Measurements from ENCODE around the gene PPOX.

The PPOX gene

DNA sequence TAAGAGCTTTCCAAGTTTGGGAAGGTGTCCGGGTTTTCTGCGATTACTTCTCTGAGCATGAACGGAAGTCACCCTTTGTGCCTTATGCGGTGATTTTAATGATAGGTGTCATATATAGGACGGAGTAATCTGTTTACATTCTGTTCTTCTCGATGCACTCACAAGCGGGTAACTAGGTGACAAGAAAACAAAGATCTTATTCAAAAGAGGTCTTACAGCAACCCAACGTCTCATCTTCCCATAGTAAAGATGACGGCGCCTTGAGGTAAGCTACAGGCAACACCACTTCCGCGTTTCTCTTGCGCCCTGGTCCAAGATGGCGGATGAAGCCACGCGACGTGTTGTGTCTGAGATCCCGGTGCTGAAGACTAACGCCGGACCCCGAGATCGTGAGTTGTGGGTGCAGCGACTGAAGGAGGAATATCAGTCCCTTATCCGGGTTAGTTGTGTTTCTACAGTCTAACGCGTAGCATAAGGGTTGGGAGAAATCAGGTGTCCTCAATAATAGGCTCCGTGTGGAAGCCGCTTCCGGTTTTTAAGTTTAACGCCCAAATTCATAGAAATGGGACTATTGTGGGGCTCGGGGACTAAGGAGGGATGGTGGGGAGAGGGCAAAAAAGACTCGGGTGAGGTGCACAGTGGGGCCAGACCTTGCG lies 12.4 kb upstream of the PPOX start, which contains the start of gene UFC1:
Gene UFC1, plus strand, starts transcription at position 297 of the 656 bp plus-strand sequence. Its CDS starts 20 bp downstream, at position 317.
- DNase-seq: peak; percentile 69

DNA sequence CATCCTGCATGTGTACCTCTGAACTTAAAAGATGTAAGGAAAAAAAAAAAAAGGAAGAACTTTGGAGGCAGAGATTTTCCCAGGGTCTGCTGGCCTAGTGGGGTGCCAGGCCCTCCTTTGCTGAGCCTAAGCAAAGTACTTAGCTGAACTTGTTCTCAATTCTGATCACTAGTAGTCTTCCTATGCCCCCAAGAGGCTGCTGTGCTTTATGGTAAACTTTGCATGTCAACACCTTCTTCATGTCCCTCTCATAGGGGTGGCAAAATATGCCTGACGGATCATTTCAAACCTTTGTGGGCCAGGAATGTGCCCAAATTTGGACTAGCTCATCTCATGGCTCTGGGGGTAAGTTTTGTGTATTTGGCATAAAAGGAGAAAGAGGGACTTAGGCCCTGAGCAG lies 8.4 kb upstream of the PPOX start:
- no peak for DNase-seq

DNA sequence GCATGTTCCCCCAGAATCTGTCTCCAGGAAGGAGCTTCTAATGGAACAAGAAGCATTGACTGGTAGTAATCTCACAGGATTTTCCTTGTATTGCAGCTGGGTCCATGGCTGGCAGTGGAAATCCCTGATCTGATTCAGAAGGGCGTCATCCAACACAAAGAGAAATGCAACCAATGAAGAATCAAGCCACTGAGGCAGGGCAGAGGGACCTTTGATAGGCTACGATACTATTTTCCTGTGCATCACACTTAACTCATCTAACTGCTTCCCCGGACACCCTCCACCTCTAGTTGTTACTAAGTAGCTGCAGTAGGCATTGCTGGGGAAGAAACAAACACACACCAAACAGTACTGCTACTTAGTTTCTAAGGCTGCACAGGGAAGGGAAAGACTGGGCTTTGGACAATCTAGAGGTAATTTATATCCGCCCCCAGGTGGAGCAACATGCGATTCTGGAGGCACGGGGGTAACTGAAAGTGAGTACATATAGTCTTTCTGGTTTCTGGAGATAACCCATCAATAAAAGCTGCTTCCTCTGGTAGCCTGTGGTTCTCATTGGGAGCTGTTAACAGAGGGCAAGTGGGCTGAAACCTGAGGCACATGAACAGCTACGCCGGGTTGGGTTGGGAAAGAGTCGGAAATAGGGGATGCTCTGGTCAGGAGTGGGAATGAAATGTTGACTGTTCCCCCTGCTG lies 7.8 kb upstream of the PPOX start:
- no peak for DNase-seq

DNA sequence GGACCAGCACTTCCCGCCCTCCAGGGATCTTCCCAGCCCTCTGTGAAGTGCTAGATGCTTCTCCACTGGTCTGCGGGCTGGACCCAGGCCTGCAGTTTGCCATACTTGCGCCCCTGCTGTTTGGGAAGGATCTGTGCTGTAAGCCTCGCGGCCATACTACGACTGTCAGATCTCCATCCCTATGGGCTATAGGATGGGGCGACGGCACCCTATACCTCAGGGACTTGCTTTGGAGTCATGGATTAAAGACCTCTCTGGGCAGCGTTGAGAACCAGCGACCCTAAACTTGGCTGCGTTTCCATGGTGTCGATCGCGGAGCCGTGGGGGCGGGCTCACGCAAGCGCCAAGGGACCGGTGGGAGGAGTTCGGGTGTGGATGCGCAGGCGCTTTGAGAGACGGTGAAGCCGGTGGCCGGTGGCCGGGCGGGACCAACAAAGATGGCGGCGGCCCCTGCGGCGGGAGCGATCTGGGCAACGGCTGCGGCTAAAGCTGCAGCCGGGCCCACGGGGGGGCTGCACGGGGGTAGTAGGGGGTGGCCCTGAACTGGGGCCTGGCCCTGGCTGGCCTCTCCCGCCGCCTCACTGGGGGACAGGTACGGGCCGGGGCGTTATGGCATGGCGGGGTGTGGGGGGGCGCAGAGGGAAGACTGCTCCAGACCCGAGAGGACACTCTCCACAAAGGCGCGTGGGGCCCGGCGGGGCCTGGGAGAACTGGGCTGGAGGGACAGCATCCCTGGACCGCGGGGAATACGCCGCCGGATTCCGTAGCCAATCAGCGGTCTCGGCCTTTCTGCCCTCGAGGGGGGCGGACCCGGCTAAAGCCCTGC lies 6.9 kb upstream of the PPOX start, which contains the start of gene USP21:
Gene USP21, plus strand, starts transcription at position 414 of the 826 bp plus-strand sequence. CDS start 1,141 bp downstream, outside the sequence.
- DNase-seq: peak; percentile 88

DNA sequence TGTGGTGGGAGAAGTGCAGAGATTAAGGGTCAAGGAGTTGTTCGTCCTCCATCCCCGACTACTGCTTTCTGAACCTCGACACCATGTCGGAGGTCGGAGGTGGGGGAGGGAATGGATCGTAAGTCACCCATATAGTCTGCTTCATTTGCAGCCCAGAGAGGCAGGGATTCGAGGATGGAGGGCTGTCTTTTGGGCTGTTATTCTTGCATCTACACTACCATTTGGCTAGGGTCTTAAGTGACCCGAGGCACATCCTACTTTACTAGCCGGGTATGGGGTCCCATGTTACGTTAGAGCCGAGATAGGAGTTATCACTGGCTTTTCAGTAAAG lies 6.3 kb upstream of the PPOX start:
- no peak for DNase-seq

DNA sequence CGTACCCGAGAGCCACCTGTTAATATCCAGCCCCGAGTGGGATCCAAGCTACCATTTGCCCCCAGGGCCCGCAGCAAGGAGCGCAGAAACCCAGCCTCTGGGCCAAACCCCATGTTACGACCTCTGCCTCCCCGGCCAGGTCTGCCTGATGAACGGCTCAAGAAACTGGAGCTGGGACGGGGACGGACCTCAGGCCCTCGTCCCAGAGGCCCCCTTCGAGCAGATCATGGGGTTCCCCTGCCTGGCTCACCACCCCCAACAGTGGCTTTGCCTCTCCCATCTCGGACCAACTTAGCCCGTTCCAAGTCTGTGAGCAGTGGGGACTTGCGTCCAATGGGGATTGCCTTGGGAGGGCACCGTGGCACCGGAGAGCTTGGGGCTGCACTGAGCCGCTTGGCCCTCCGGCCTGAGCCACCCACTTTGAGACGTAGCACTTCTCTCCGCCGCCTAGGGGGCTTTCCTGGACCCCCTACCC lies 5.5 kb upstream of the PPOX start:
- DNase-seq: no peak

DNA sequence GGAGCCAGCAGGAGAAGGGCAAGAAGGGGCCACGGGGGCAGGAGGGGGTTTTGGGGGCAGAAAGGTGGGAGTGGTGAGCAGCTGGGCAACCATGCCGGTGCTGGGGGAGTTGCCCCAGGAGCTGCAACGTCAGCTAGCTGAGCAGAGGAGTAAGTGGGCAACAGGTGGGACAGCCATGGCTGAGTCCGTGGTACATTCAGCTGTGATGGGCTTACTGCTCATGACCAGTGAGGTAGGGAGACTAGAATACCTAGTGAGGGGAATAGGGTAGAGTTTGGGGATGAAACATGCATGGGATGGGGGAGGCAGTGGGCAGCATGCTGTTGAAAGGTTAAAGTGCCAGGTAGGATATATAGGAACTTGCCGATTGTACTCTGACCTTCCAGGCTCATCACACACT lies 4.6 kb upstream of the PPOX start:
- no peak for DNase-seq

DNA sequence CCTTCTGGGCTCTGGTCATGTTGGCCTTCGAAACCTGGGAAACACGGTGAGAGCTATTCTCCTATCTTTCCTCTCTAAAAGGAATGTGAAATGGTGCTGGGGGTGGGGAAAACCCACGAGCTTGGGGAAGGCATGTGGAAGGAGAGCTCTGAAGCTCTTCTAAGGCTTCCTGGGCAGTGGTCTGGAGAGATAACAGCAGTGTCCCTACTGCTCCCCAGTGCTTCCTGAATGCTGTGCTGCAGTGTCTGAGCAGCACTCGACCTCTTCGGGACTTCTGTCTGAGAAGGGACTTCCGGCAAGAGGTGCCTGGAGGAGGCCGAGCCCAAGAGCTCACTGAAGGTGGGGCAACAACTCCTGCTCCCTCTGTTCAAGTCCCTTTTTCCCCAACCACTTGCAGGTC lies 4.2 kb upstream of the PPOX start:
- no peak for DNase-seq

DNA sequence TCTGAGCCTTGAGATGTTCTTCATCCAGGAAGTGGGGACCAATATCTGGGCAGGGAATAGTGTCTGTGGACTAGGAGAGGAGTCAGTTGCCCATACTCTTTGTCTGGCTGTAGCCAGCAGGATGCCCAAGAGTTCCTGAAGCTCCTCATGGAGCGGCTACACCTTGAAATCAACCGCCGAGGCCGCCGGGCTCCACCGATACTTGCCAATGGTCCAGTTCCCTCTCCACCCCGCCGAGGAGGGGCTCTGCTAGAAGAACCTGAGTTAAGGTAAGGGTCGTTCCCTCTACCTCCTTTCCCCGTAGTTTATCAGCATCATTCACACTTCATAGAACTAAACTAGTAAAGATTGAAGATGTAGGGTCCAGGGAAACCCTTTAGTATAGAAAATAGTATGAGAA lies 3.4 kb upstream of the PPOX start:
- no peak for DNase-seq

DNA sequence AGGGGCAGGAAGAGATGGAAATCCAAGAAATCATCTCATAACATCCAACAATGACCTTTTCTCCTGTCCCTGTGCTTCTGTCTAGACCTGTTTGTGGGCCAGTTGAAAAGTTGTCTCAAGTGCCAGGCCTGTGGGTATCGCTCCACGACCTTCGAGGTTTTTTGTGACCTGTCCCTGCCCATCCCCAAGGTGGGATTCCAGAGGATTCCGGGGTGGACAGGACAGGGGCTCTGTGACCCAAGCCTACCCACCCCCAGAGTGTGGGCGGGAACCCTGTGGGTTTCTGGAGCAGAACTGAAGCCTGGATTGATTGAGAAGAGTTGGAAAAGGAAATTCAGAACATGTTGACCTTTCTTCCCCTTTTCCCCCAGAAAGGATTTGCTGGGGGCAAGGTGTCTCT lies 2.4 kb upstream of the PPOX start:
- DNase-seq: no peak

DNA sequence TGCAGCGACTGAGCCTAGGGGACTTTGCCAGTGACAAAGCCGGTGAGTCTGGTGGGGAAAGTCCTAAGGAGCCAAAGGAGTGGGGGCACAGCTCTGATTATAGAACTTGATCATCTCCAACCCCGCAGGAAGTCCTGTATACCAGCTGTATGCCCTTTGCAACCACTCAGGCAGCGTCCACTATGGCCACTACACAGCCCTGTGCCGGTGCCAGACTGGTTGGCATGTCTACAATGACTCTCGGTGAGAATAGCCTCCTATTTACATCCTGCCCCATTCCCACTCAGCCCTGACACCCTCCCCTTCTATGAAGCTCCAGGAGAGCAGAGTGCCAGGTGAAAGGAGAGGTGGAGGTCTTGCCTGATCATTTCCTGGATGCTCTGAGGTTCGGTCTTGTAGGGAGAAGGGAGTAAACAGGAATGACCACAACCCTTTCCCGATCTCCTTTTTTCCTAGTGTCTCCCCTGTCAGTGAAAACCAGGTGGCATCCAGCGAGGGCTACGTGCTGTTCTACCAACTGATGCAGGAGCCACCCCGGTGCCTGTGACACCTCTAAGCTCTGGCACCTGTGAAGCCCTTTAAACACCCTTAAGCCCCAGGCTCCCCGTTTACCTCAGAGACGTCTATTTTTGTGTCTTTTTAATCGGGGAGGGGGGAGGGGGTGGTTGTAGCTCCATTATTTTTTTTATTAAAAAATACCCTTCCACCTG lies 1.2 kb upstream of the PPOX start:
- no peak for DNase-seq

DNA sequence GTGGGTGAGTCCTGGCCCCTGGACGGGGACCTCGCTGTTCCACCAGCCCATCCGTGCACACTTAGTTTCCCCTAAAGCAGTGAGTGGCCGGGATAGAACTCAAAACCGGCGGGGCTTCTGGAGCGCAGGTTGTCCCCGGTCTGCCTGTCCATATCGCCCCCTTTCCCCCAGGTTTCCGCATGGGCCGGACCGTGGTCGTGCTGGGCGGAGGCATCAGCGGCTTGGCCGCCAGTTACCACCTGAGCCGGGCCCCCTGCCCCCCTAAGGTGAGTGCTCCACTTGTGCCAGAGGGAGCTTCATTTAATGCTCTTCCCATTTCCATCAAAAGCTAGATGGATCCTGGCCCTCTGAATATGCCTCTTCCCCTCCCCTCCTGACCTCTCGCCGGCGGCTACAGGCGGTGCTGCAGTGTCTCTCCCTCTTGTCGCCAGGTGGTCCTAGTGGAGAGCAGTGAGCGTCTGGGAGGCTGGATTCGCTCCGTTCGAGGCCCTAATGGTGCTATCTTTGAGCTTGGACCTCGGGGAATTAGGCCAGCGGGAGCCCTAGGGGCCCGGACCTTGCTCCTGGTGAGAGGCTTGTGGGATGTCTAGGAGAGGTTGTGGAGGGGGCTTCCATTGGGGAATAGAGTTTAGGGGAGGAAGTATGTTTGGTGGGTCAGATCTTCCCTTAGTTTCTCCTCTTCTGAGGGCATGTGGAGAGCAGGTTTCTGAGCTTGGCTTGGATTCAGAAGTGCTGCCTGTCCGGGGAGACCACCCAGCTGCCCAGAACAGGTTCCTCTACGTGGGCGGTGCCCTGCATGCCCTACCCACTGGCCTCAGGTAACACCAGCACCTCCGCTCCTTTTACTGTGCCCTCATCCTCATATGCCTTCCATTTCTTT lies 683 bp downstream of the PPOX start:
- DNase-seq: no peak

DNA sequence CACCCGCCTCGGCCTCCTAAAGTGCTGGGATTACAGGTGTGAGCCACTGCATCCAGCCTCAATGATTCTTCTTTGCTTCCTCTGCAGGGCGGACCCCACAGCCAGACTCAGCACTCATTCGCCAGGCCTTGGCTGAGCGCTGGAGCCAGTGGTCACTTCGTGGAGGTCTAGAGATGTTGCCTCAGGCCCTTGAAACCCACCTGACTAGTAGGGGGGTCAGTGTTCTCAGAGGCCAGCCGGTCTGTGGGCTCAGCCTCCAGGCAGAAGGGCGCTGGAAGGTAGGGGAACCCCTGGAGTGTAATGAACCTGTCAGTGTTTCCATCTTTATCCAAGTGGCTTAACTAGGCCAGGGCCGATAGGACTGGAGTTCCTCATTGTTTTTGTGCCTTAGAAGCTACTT lies 2.7 kb downstream of the PPOX start:
- no peak for DNase-seq

DNA sequence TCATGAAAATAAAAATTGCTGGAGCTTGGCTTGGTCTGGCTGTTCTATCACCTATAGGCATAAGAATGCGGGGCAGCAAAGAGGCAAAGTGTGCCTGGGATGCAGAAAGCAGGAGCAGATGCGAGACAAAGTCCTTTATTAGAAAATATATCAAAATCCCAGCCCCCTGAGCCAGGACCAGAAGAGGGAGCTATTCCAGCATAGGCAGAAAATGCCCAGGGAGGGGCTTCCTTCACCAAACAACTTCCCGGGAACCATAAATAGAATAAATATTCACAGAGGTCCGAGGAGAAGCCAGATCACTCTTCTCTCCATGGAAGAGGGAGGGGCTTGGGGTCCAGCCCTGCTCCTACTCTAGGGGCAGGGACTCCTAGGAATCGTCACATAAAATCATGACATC lies 5.0 kb downstream of the PPOX start:
- no peak for DNase-seq

DNA sequence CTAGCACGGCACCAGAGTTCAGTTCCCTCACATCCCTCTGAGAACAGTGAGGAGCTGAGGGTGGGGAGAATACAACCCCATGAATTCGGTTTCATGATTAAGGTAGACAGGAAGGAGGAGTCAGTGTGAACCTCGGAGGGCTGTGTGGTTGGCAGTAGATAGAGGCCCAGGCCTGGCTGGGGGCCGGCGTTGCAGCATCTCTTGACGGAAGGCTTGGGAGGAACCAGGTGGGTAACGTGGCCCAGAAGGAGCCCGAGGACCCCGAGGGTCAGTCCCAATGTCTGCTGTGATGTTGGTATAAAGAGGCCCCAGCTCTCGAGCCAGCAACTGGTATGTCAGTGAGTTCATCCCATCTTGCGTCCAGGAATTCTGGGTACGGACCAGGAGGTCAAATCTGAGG lies 5.5 kb downstream of the PPOX start:
- DNase-seq: no peak

DNA sequence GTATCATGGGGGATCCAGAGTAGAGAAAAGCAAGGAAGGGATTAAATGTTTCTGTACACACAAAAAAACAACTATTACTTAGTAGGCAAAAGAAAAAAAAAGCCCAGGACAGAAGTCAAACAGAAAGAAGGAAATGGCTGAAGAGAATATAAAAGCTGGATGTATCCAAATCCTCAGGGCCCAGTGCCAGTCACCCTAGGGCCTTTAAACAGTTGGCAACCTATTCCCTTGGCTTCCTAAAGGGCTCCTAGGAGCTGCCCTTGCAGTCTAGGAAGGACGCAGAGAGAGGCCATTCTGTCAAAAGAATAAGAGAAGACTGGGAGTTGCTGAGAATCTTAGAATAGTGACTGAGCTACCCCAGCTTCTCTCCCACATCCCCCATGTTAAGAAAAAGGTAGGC lies 6.1 kb downstream of the PPOX start:
- no peak for DNase-seq

DNA sequence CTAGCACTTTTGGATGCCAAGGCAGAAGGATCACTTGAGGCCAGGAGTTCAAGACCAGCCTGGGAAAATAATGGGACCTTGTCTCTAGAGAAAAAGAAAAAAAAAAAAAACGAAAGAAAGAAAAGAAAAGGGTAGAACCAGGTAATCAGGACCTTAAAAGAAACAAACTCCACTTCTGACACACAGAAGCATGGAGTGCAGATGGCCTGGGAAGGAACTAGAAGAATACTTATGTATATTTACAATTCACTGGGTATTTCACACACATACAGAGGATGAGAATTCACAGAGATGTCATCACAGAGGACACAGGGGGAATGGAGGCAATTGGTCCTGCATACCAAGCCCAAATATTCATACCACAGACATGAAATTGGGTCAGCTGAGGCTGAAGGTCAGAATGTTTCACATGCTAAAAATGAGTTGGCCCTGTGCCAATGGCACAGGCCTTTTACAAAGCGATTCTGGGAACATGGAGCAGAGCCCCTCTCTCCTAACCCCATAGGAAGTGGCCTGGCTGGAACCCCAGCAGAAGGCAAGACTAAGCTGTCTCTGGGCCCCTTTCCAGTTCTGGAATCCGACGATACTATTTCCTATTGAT lies 6.7 kb downstream of the PPOX start:
- no peak for DNase-seq

DNA sequence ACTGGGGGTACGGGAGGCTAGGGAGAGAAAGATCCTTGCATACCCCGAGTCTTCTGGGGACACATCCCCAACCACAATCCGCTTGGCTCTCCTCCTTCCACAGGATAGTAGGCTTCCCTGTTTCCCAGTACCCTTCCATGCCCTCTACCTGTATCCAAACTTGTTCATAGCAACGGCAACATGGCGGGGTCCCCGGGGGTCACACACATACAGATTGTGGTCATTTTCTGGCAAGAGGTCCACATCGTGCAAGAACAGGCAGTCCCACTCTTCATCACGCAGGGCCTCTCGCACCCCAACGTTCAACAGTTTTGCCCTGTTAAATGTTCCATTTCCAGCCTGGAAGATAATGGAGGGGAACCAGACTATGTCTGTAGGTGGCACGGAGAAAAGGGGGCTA lies 7.5 kb downstream of the PPOX start:
- no peak for DNase-seq

DNA sequence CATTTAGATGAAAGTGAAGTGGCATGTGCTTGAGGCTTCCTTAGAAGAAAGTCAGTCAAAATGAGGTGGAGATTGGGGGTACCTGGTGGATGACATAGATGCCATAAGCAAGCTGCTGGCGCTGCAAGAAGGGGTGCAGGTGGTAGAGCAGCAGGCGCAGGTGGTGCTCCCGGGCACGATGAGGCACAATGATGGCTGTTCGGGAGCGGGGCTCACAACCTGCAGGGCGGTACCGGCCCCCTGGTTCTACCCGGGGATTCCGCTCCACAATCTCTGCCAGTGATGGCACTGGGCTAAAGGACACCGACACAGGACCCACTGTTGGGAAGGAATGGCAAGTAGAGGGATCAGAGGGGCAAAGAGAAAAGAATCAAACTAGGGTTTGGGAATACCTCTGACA lies 8.7 kb downstream of the PPOX start:
- no peak for DNase-seq

DNA sequence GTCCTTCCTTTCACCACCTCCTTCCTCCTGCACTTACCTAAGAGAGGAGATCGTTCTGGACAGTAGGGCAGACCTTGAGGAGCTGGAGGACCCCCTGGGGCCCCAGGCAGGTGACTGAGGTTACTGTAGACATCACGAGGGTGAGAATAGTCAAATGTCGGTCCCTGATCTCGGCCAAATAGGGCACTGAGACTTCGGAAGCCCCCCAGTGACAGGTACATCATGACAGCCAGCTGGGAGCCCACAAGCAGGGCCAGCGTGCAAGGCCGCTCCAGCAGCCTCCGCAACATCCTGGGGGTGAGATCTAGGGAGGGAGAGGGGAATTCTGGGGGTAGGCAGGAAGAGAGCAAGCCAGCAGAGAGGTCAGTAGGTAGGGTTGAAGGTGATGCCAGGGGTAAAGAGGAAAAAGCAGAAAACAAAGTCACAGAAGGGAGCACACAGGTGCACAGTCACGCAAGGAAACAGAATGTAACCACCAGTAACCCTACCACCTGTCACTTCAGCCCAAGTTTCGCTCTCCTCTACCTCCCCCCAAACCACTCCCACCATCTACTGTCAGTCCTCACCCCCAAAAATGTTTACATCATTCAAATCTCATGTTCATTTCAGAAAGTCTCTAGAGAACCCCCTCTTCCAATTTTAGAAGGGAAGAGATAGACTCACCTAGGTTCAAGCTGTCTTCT lies 9.7 kb downstream of the PPOX start:
- DNase-seq: no peak

DNA sequence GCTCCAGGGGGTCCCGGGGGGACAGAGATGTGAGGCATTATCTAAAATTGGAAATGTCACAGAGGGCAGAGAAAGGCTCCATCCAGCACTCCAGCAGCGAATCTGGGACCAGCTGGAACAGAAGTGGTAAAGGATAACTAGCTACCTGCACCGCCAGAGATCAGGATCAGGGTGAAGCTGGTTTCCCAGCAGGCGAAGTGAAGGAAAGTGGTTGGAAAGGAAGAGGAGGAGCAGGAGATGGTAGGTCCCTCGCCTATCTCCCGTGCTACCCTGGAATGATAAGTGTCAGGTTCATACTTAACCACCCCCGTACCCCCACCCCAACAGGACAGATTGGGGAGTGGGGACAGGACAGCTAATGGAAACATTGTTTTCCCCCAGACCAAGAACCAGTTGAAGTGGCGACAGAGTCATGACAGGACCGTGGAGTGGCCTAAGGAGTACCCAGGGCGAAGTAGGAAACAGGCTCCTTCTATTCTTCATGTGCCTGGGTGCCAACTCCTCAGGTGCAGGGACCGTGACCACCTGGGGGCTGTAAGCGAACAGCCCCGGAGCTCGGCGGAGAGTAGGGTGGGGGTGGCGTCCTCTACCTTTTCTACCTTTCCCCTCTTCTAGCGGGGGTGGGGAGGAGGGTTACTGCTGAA lies 10.4 kb downstream of the PPOX start:
- DNase-seq: no peak

Data from NK-92 treated with Interleukin-12 subunit alpha and Interleukin-12 subunit beta, amount 100 ng/mL, for 24 hours (cell line).